EH (cell line): ENCODE measurements around the gene RPL29.
"Not testable (repeated sequence)": the region's sequence is repeated elsewhere in the genome, so short reads cannot be mapped to it uniquely, and the experiment has no call there.

Source experiments
- DNase-seq: peaks from one replicate; pipeline ENCODE4 v3.0.0-alpha.2; 2015; ENCODE audit warnings: low read depth

The RPL29 gene

GRCh38 chr3:51995346-51996163 lies at the start of gene RPL29:
Gene RPL29 (minus strand): TSS chr3:51995895. CDS start chr3:51995461, 434 bp downstream.
- DNase-seq = peak; percentile 96

GRCh38 chr3:52044869-52045619 lies 49.3 kb upstream of the RPL29 start:
- DNase-seq = no peak

- no peak for DNase-seq
Observed at GRCh38 chr3:52043750-52044149, 48.1 kb upstream of the RPL29 start.

- not testable (repeated sequence) for DNase-seq
Observed at GRCh38 chr3:52043039-52043438, 47.3 kb upstream of the RPL29 start.

GRCh38 chr3:52041118-52041731 lies 45.5 kb upstream of the RPL29 start:
- peak; percentile 41 for DNase-seq

- no peak for DNase-seq
Observed at GRCh38 chr3:52040600-52040999, 44.9 kb upstream of the RPL29 start.

- no peak for DNase-seq
Observed at GRCh38 chr3:52039846-52040245, 44.2 kb upstream of the RPL29 start.

- no peak for DNase-seq
Observed at GRCh38 chr3:52039426-52039825, 43.7 kb upstream of the RPL29 start.

GRCh38 chr3:52038227-52038626 lies 42.5 kb upstream of the RPL29 start:
- DNase-seq = no peak

- DNase-seq = no peak
Observed at GRCh38 chr3:52037291-52037690, 41.6 kb upstream of the RPL29 start.

GRCh38 chr3:52036829-52037228 lies 41.1 kb upstream of the RPL29 start:
- no peak for DNase-seq

GRCh38 chr3:52036222-52036694 lies 40.6 kb upstream of the RPL29 start:
- DNase-seq = no peak

- DNase-seq = no peak
Observed at GRCh38 chr3:52034651-52035050, 39.0 kb upstream of the RPL29 start.

GRCh38 chr3:52034212-52034611 lies 38.5 kb upstream of the RPL29 start:
- DNase-seq = no peak

- not testable (repeated sequence) for DNase-seq
Observed at GRCh38 chr3:52033748-52034147, 38.1 kb upstream of the RPL29 start.

GRCh38 chr3:52032702-52033408 lies 37.2 kb upstream of the RPL29 start:
- DNase-seq = no peak

GRCh38 chr3:52031896-52032295 lies 36.2 kb upstream of the RPL29 start:
- DNase-seq = no peak

- no peak for DNase-seq
Observed at GRCh38 chr3:52030714-52031310, 35.1 kb upstream of the RPL29 start.

- DNase-seq = no peak
Observed at GRCh38 chr3:52029535-52029934, 33.8 kb upstream of the RPL29 start.

- no peak for DNase-seq
Observed at GRCh38 chr3:52029053-52029452, 33.4 kb upstream of the RPL29 start.

GRCh38 chr3:52028572-52028971 lies 32.9 kb upstream of the RPL29 start:
- peak; percentile 41 for DNase-seq

GRCh38 chr3:52026041-52026440 lies 30.3 kb upstream of the RPL29 start:
- no peak for DNase-seq
